Nephron (organoid): ENCODE results near the gene CPZ.

ENCODE experiments used
- H3K27ac Mint-ChIP-seq, 3 experiments: 2 replicates each; pipeline ENCODE4 v1.8.0; 2020; ENCODE audit warnings: mixed read lengths in 3 of 3, mild to moderate bottlenecking in 2 of 3, moderate library complexity in 1 of 3
- H3K27me3 Mint-ChIP-seq: 2 replicates; pipeline ENCODE4 v1.8.0; 2021; ENCODE audit warnings: low read depth, mild to moderate bottlenecking, moderate library complexity, mixed read lengths
- H3K36me3 Mint-ChIP-seq: 2 replicates; pipeline ENCODE4 v1.8.0; 2020; ENCODE audit warnings: low read depth, mixed read lengths
- H3K4me1 Mint-ChIP-seq: 2 replicates; pipeline ENCODE4 v1.8.0; 2020; ENCODE audit warnings: mixed read lengths
- H3K4me3 Mint-ChIP-seq, 3 experiments: 2 replicates each; pipeline ENCODE4 v1.8.0; 2020; ENCODE audit warnings: mild to moderate bottlenecking in 3 of 3, mixed read lengths in 3 of 3, moderate library complexity in 2 of 3
- H3K9me3 Mint-ChIP-seq: 2 replicates; pipeline ENCODE4 v1.8.0; 2020; ENCODE audit warnings: mixed read lengths
- TF ChIP-seq, protein P1 (sequence below), 3 experiments: fragments of 200-600 bp; sonication (generic); IDR thresholded peaks; one replicate each; pipeline ENCODE4 v1.5.0; 2021; ENCODE audit warnings: antibody characterized with exemption in 3 of 3; ENCODE audit not compliant: unreplicated experiment in 3 of 3

Gene CPZ

DNA sequence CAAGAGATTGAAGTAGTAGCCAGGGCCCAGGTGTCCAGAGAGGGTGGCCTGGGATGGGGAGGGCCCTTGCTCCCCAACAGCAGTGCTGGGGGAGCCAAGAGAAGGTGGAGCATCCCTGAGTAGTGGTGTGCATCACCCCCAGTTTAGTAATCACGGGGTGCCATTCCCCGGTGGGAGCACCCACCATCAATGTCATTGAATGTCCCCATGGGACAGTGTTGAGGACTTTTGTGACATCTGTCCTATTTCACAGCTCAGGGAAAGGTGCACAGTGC, 4.4 kb upstream of the CPZ start:
- H3K9me3 Mint-ChIP-seq: no peaks in the 10 kb centered on the region
- H3K27me3 Mint-ChIP-seq: peaks cover 68% of the 10 kb centered on the region
- peaks cover 39% of the 10 kb centered on the region for H3K4me1 Mint-ChIP-seq
- H3K36me3 Mint-ChIP-seq: no peaks in the 10 kb centered on the region
- H3K27ac Mint-ChIP-seq: no peak overlapping the region
- TF ChIP-seq, protein P1, sequence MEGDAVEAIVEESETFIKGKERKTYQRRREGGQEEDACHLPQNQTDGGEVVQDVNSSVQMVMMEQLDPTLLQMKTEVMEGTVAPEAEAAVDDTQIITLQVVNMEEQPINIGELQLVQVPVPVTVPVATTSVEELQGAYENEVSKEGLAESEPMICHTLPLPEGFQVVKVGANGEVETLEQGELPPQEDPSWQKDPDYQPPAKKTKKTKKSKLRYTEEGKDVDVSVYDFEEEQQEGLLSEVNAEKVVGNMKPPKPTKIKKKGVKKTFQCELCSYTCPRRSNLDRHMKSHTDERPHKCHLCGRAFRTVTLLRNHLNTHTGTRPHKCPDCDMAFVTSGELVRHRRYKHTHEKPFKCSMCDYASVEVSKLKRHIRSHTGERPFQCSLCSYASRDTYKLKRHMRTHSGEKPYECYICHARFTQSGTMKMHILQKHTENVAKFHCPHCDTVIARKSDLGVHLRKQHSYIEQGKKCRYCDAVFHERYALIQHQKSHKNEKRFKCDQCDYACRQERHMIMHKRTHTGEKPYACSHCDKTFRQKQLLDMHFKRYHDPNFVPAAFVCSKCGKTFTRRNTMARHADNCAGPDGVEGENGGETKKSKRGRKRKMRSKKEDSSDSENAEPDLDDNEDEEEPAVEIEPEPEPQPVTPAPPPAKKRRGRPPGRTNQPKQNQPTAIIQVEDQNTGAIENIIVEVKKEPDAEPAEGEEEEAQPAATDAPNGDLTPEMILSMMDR (IDR thresholded peaks at IDR 0.05; ENCODE audit: unreplicated experiment in 3 of 3): no peak
- no peak overlapping the region for H3K4me3 Mint-ChIP-seq

DNA sequence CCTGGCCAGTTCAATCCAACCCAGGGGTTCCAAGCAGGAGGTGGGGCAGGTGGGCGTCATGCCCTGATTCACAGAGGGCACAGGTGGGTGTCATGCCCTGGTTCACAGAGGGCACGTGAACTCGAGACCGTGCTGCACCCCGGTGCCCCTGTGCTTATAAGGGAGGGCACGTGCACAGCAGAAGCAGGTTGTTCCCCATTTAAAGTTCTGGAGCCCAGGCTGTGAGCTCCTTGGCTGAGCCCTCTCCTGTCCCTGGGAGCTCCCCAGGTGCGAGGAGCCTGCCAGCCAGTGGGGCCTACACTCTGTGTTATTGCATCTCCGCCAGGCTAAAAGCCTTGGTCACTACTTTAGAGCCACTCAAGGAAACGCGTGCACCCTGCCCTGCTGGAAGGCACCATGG, 3.2 kb upstream of the CPZ start:
- Mint-ChIP-seq H3K4me3 (no peak overlapping the region), H3K27me3 (peaks cover 69% of the 10 kb centered on the region), H3K27ac (no peak overlapping the region), H3K4me1 (peaks cover 43% of the 10 kb centered on the region), H3K36me3 (no peaks in the 10 kb centered on the region), H3K9me3 (no peaks in the 10 kb centered on the region)
- TF ChIP-seq, protein P1 (IDR thresholded peaks at IDR 0.05; ENCODE audit: unreplicated experiment in 3 of 3): no peak

DNA sequence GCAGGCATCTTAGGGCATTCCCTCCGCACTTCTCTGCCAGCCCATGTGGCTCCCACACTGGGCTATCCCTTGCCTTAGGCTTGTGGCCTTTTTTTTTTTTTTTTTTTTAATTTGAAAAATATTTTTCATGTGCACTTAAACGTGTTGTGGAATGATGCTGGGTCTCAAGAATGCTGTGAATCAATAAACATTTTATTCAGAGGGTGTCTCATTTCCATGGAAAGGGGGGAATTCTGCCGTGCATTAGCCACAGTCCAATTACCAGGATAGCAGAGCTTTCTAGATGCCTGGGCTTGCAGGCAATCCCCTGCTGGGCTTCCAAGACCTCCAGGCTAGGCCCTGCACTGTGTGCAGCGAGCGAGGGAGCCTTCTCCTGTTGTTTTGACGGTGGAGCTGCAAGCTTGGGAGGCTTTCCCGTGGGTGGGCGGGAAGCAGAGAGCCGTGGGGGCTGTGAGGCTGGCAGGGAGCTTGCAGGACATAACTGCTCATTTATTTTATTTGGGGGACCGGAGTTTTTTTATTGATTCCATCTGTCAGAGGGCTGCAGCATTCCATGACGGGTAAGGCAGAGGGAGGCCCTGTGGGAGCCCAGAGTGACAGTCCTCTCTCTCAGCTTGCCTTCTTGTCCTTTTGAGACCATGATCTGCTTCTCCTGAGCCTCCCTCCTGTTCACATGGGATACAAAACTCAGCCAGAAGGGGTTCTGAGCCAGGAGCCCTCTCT, 2.6 kb upstream of the CPZ start:
- no peaks in the 10 kb centered on the region for H3K9me3 Mint-ChIP-seq
- peak overlapping the region in 2 of 3 experiments; percentile 56 to 72 for H3K4me3 Mint-ChIP-seq
- peak overlapping the region; percentile 58 to 89 (median 85) for H3K27ac Mint-ChIP-seq
- TF ChIP-seq, protein P1 (IDR thresholded peaks at IDR 0.05; ENCODE audit: unreplicated experiment in 3 of 3): no peak
- peaks cover 45% of the 10 kb centered on the region for H3K4me1 Mint-ChIP-seq
- no peaks in the 10 kb centered on the region for H3K36me3 Mint-ChIP-seq
- peaks cover 67% of the 10 kb centered on the region for H3K27me3 Mint-ChIP-seq

DNA sequence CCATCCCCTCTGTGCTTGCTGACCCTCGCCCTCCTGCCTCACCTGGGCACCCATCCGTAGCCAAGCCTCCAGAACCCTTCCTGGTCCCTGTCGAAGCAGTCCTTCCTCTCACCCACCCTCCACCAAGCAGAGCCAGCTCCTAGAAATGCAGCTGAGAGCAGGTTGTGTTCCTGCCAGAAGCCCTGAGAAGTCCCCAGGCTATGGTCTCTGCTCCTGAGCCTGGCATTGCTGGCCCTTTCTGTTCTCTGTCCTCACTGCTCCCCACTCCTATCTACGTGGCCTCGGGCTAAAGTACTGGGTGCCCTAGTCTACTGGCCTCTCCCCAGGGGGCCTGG, 2.1 kb upstream of the CPZ start:
- H3K27me3 Mint-ChIP-seq: peaks cover 61% of the 10 kb centered on the region
- TF ChIP-seq, protein P1 (IDR thresholded peaks at IDR 0.05; ENCODE audit: unreplicated experiment in 3 of 3): no peak
- peaks cover 40% of the 10 kb centered on the region for H3K4me1 Mint-ChIP-seq
- H3K4me3 Mint-ChIP-seq: peak overlapping the region in 1 of 3 experiments; percentile 27
- no peaks in the 10 kb centered on the region for H3K9me3 Mint-ChIP-seq
- H3K36me3 Mint-ChIP-seq: no peaks in the 10 kb centered on the region
- H3K27ac Mint-ChIP-seq: peak overlapping the region; percentile 58 to 89 (median 85)

DNA sequence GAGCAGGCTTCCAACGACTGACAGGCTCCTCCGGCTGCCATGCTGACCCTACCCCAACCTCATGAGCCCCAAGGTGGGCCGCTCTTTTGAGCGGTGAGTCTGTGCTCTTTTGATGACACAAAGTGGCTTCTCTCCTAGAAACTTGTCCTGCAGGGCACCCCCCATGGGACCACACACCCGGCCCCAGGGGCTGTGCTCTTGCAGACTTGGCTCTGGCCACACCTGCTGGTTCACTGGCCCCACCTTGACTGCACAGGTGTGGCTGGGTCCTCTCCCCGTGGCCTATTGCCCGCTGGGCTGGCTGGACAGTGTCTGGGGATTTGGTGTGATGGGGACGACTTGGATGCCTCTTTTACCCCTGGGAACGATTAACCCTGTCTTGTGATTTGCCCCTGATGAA, 1.5 kb upstream of the CPZ start:
- Mint-ChIP-seq H3K36me3 (no peaks in the 10 kb centered on the region), H3K4me1 (peaks cover 34% of the 10 kb centered on the region), H3K27ac (peak overlapping the region in 1 of 3 experiments; percentile 85), H3K9me3 (no peaks in the 10 kb centered on the region), H3K27me3 (peaks cover 57% of the 10 kb centered on the region), H3K4me3 (peak overlapping the region in 2 of 3 experiments; percentile 38 to 73)
- TF ChIP-seq, protein P1 (IDR thresholded peaks at IDR 0.05; ENCODE audit: unreplicated experiment in 3 of 3): no peak

DNA sequence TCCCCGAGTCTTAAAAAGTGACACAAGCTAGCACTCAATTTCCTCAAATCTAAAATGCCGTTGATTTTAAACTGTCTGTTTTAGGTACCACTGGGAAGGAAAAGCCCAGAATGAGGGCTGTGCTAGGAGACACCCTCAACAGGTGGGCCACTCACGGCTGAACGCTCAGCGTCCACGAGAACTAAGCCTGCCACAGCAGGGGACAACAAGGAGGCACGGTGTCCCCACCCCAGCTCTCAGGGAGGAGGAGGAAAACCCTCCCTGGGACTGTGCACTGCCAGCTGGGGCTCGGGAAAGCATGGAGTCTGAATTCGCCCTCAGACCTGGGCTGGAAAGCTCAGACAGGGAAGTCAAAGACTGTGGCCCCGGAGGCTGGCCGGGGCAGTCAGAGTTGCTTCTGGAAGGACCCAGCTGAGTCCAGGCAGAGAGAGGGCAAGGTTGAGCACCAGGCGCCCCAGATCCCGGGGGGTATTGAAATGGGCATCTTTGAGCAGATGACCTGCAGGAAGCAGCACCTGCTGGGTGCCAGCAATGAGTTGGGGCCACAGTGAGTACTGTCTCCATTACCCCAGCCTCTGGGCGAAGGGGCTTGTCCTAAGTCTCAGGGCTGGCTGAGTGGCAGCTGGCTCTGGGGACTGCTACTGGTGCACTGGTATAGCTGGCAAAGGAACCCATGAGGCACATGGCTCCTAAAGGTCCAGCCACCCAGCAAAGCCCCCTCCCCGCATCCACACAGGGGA, 769 bp upstream of the CPZ start:
- no peaks in the 10 kb centered on the region for H3K36me3 Mint-ChIP-seq

More for the DNA sequence above, 769 bp upstream of the CPZ start:
- H3K27me3 Mint-ChIP-seq: peaks cover 50% of the 10 kb centered on the region
- TF ChIP-seq, protein P1 (IDR thresholded peaks at IDR 0.05; ENCODE audit: unreplicated experiment in 3 of 3): no peak
- H3K4me3 Mint-ChIP-seq: peak overlapping the region; percentile 19 to 73 (median 38)
- no peaks in the 10 kb centered on the region for H3K9me3 Mint-ChIP-seq
- H3K4me1 Mint-ChIP-seq: peaks cover 28% of the 10 kb centered on the region
- no peak overlapping the region for H3K27ac Mint-ChIP-seq
